Retinal pigment epithelial cell (primary cell): ENCODE results near the gene PIMREG.

ENCODE experiments used
- DNase-seq: peaks from one replicate; pipeline ENCODE4 v3.0.0-alpha.2; 2010; ENCODE audit warnings: low read depth
- H3K4me3 ChIP-seq: 2 replicates; pipeline ENCODE4 v1.5.1; 2011; ENCODE audit warnings: mild to moderate bottlenecking, low read length, control low read depth, moderate library complexity
- TF ChIP-seq, protein P1 (sequence below): conservative IDR thresholded peaks from 2 replicates; pipeline ENCODE4 v1.5.1; 2011; ENCODE audit warnings: low read depth, low read length, control low read depth, inconsistent platforms

PIMREG gene

DNA sequence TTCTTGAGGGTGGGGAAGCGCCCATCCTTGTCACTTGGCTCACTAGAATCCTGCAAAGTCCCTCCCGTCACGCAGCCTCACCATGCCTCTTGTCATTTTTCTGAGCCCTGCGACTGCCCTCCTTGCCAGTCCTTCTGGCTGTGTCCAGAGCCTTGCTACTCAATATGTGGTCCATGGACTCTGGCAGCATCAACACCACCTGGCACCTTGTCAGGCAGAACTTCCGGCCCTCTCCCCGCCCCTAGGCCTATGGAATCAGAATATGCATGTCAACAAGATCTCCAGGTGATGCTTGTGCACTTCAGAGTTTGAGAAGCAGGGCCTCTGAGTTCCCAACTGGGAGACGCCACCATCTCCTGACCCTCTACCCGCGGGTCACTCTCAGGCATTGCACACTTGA is 12.1 kb downstream of the PIMREG start:
- TF ChIP-seq, protein P1, sequence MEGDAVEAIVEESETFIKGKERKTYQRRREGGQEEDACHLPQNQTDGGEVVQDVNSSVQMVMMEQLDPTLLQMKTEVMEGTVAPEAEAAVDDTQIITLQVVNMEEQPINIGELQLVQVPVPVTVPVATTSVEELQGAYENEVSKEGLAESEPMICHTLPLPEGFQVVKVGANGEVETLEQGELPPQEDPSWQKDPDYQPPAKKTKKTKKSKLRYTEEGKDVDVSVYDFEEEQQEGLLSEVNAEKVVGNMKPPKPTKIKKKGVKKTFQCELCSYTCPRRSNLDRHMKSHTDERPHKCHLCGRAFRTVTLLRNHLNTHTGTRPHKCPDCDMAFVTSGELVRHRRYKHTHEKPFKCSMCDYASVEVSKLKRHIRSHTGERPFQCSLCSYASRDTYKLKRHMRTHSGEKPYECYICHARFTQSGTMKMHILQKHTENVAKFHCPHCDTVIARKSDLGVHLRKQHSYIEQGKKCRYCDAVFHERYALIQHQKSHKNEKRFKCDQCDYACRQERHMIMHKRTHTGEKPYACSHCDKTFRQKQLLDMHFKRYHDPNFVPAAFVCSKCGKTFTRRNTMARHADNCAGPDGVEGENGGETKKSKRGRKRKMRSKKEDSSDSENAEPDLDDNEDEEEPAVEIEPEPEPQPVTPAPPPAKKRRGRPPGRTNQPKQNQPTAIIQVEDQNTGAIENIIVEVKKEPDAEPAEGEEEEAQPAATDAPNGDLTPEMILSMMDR = no peak
- no peak overlapping the region for H3K4me3 ChIP-seq
- DNase-seq = no peak

DNA sequence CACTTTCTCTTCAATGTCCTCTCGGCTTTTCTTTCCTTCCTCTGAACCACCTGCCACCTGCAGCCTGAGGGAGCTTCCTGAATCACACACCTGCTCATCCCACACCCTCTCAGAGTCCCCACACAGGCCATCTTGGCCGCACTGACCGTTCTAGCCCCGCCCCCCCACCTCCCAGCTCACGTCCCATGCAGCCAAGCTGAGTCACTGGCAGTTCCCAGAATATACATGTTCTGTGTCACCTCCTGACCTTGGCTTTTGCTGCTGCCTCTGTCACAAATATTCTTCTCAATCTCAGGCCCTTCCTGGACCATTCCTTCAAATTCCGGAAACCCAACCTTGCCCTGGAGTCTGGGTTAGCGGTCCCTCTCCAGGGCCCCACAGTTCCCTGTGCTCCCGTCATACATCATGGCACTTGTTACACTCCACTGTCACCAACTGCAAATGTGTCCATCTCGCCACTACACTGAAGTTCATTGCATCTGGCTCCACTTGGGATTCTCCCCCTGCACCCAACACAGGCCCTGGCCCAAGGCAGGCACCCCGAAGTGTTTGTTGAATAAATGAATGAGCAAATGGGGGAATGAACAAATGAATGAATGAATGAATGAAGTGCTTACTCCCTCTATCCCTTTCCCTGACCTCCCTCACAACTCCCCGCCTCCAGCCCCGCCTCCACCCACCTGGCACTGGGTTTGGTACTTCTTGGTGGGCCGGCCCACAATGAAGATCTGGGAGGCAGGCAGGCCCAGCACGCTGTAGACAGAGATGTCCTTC is 12.8 kb downstream of the PIMREG start:
- DNase-seq = no peak
- H3K4me3 ChIP-seq = no peak overlapping the region
- TF ChIP-seq, protein P1 = no peak

DNA sequence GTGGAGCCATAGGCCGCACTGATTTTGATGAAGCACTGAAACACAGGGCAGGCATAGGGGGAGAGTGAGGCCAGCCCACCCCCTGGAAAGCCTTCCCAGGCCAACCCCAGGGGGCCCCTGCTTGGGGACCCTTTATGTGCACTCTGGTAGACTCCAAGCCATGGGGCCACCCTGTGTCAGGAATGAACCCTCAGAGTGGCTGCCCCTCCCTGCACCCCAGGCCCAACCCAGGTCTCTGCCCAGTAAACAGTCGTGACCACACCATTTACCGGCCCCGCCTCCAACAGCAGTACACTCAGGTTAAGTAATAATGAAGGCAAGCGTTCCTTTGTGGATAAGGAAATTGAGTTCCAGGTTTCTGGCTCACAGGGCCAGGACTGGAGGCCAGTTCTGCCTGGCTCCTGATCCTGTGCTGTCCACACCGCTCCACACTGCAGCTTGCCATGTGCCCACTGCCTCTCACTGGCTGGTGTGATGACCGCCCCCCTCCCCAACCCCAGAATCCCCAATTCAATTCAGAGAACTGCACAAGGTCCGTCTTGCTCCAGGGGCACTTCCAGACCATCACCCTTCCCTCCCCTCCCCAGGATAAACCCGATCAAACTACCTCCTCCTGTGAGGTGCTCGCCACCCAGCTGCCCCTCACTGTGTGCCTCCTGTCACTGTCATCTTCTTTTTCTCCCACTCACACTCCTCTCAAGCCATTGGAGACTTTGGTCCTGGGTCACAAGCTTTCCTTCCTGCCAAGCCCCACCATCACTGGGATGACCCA is 13.6 kb downstream of the PIMREG start:
- H3K4me3 ChIP-seq = no peak overlapping the region
- TF ChIP-seq, protein P1 = no peak
- no peak for DNase-seq

DNA sequence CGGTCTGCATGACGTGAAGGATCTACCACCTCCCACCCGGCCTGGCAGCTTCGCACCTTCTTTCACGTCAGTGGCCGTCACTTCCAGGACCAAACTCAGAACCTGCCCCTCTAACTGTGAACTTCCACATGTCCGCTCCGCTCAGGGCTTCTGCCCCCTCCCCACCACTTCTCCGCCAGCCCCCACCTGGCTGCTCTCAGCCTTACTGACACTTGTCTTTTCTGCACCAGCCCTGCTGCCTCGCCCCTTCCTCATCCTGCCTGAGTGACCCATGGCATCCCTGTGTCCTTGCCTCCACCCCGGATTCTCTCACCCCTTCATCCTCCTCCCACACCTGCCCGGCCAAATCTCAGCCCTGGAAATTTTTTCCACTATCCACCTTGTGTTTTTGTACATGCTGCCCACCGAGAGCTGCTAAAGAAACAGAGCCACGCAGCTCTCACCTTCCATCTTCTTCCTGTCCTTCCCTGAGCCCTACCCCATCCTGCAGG is 14.2 kb downstream of the PIMREG start:
- TF ChIP-seq, protein P1 = no peak

GRCh38 chr17:6460531-6461161 is 16.4 kb downstream of the PIMREG start:
- DNase-seq = no peak
- no peak overlapping the region for H3K4me3 ChIP-seq
- TF ChIP-seq, protein P1 = no peak

More for the DNA sequence above, 14.2 kb downstream of the PIMREG start:
- no peak overlapping the region for H3K4me3 ChIP-seq
- DNase-seq = no peak

DNA sequence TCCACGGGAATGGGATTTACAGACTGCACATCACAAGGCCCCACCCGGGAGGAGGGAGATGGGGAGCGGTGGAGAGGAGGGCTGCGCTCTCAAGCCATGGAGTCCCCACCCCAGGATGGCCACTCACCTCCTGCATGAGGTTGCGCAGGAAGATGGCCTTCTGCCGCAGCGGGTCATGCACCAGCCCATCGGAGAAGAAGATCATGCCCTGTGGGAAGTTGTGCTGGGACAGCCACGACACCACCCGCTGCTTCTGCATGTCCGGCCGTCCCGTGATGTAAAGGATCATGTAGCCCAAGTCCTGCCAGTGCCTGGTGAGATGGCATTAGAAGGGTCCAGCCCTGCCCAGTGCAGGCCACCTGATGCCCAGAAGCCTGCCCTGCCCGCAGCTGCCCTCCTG is 17.0 kb downstream of the PIMREG start:
- TF ChIP-seq, protein P1 = no peak
- H3K4me3 ChIP-seq = no peak overlapping the region
- no peak for DNase-seq
